Loucy (cell line): Measurements from ENCODE around the gene PDIA6.

ENCODE experiments used
- CTCF ChIP-seq: fragments of 200-600 bp; sonication (generic); conservative IDR thresholded peaks from 2 replicates; pipeline ENCODE4 v1.5.1; 2014; ENCODE audit warnings: mild to moderate bottlenecking, antibody characterized with exemption, low read length
- EZH2phosphoT487 ChIP-seq: fragments of 200-600 bp; IDR thresholded peaks from 2 replicates; pipeline ENCODE4 v1.6.1; 2018; ENCODE audit warnings: antibody characterized with exemption, mild to moderate bottlenecking, moderate library complexity, borderline replicate concordance

GRCh38 chr2:10847008-10847407 lies 34.4 kb upstream of the PDIA6 start:
- TF ChIP-seq CTCF: no peak
- TF ChIP-seq EZH2phosphoT487: no peak
